ENCODE results near the gene DCAF10.
"Not testable (repeated sequence)": the region's sequence is repeated elsewhere in the genome, so short reads cannot be mapped to it uniquely, and the experiment has no call there.

Gene DCAF10

GRCh38 chr9:37870081-37870798, 69.6 kb downstream of the DCAF10 start:
- no peak for DNase-seq (ENCODE audit: low read depth)

GRCh38 chr9:37870799-37871176, 70.2 kb downstream of the DCAF10 start:
- DNase-seq (ENCODE audit: low read depth) = no peak

GRCh38 chr9:37873955-37874354, 73.4 kb downstream of the DCAF10 start:
- DNase-seq (ENCODE audit: low read depth) = no peak

GRCh38 chr9:37876376-37876775, 75.8 kb downstream of the DCAF10 start:
- DNase-seq (ENCODE audit: low read depth) = no peak

- no peak for DNase-seq (ENCODE audit: low read depth)
Measured at GRCh38 chr9:37880916-37881479, 80.4 kb downstream of the DCAF10 start.

- not testable (repeated sequence) for DNase-seq (ENCODE audit: low read depth)
Measured at GRCh38 chr9:37887977-37888583, 87.5 kb downstream of the DCAF10 start.

GRCh38 chr9:37889536-37889935, 88.9 kb downstream of the DCAF10 start:
- DNase-seq (ENCODE audit: low read depth) = no peak

GRCh38 chr9:37891042-37891441, 90.4 kb downstream of the DCAF10 start:
- not testable (repeated sequence) for DNase-seq (ENCODE audit: low read depth)

GRCh38 chr9:37892063-37892462, 91.5 kb downstream of the DCAF10 start:
- no peak for DNase-seq (ENCODE audit: low read depth)

- peak; percentile 79 for DNase-seq (ENCODE audit: low read depth)
Measured at GRCh38 chr9:37897665-37898064, 97.1 kb downstream of the DCAF10 start.

- peak; percentile 43 for DNase-seq (ENCODE audit: low read depth)
Measured at GRCh38 chr9:37899041-37899440, 98.4 kb downstream of the DCAF10 start.

GRCh38 chr9:37902131-37902530, 101.5 kb downstream of the DCAF10 start:
- no peak for DNase-seq (ENCODE audit: low read depth)

- DNase-seq (ENCODE audit: low read depth) = peak; percentile 72
Measured at GRCh38 chr9:37902796-37903646, 102.4 kb downstream of the DCAF10 start.

- DNase-seq (ENCODE audit: low read depth) = peak; percentile 90
Measured at GRCh38 chr9:37903647-37904444, 103.2 kb downstream of the DCAF10 start, which contains the start of gene SLC25A51. SLC25A51 (minus strand) TSS chr9:37904127; CDS start chr9:37888550, 15,577 bp downstream.

GRCh38 chr9:37904445-37905130, 104.0 kb downstream of the DCAF10 start:
- peak; percentile 42 for DNase-seq (ENCODE audit: low read depth)

- no peak for DNase-seq (ENCODE audit: low read depth)
Measured at GRCh38 chr9:37905131-37905505, 104.5 kb downstream of the DCAF10 start.

GRCh38 chr9:37905776-37906175, 105.2 kb downstream of the DCAF10 start:
- DNase-seq (ENCODE audit: low read depth) = no peak

- no peak for DNase-seq (ENCODE audit: low read depth)
Measured at GRCh38 chr9:37906312-37907239, 106.0 kb downstream of the DCAF10 start.

- DNase-seq (ENCODE audit: low read depth) = no peak
Measured at GRCh38 chr9:37908283-37908682, 107.7 kb downstream of the DCAF10 start.

- DNase-seq (ENCODE audit: low read depth) = peak; percentile 40
Measured at GRCh38 chr9:37908698-37909186, 108.1 kb downstream of the DCAF10 start.

Data from ELR (cell line).